ENCODE results near the gene MVB12B.
"Not testable (repeated sequence)": the region's sequence is repeated elsewhere in the genome, so short reads cannot be mapped to it uniquely, and the experiment has no call there.

MVB12B gene

GRCh38 chr9:126543490-126543889 is 216.9 kb downstream of the MVB12B start:
- no peak for DNase-seq (ENCODE audit: low spot score in 2 of 2)
- no peaks in the 10 kb centered on the region for H3K9me3 Mint-ChIP-seq
- no peak overlapping the region for H3K27ac Mint-ChIP-seq (ENCODE audit: low read depth)
- H3K4me3 Mint-ChIP-seq = no peak overlapping the region
- H3K4me1 Mint-ChIP-seq = no peaks in the 10 kb centered on the region
- H3K27me3 Mint-ChIP-seq = peaks cover 12% of the 10 kb centered on the region
- ATAC-seq (replicated peaks; ENCODE audit: extremely low read depth, poor library complexity, severe bottlenecking) = no peak
- H3K36me3 Mint-ChIP-seq (ENCODE audit: insufficient read depth) = no peaks in the 10 kb centered on the region

- no peaks in the 10 kb centered on the region for H3K4me1 Mint-ChIP-seq
- H3K27me3 Mint-ChIP-seq = no peaks in the 10 kb centered on the region
- no peak overlapping the region for H3K4me3 Mint-ChIP-seq
- H3K9me3 Mint-ChIP-seq = no peaks in the 10 kb centered on the region
- no peaks in the 10 kb centered on the region for H3K36me3 Mint-ChIP-seq (ENCODE audit: insufficient read depth)
- H3K27ac Mint-ChIP-seq (ENCODE audit: low read depth) = no peak overlapping the region
- DNase-seq (ENCODE audit: low spot score in 2 of 2) = no peak
- no peak for ATAC-seq (replicated peaks; ENCODE audit: extremely low read depth, poor library complexity, severe bottlenecking)
Measured at GRCh38 chr9:126545106-126545505, 218.5 kb downstream of the MVB12B start.

GRCh38 chr9:126546036-126546435 is 219.4 kb downstream of the MVB12B start:
- Mint-ChIP-seq H3K27me3 (no peaks in the 10 kb centered on the region), H3K27ac (ENCODE audit: low read depth) (no peak overlapping the region), H3K4me3 (no peak overlapping the region), H3K9me3 (no peaks in the 10 kb centered on the region), H3K36me3 (ENCODE audit: insufficient read depth) (no peaks in the 10 kb centered on the region), H3K4me1 (no peaks in the 10 kb centered on the region)
- DNase-seq (ENCODE audit: low spot score in 2 of 2) = no peak
- no peak for ATAC-seq (replicated peaks; ENCODE audit: extremely low read depth, poor library complexity, severe bottlenecking)

GRCh38 chr9:126548312-126548711 is 221.7 kb downstream of the MVB12B start:
- H3K27me3 Mint-ChIP-seq = no peaks in the 10 kb centered on the region
- no peaks in the 10 kb centered on the region for H3K4me1 Mint-ChIP-seq
- no peaks in the 10 kb centered on the region for H3K36me3 Mint-ChIP-seq (ENCODE audit: insufficient read depth)
- no peak overlapping the region for H3K27ac Mint-ChIP-seq (ENCODE audit: low read depth)
- DNase-seq (ENCODE audit: low spot score in 2 of 2) (no peak), ATAC-seq (replicated peaks; ENCODE audit: extremely low read depth, poor library complexity, severe bottlenecking) (no peak)
- H3K9me3 Mint-ChIP-seq = no peaks in the 10 kb centered on the region
- no peak overlapping the region for H3K4me3 Mint-ChIP-seq

- Mint-ChIP-seq H3K4me3 (no peak overlapping the region), H3K27me3 (no peaks in the 10 kb centered on the region), H3K4me1 (no peaks in the 10 kb centered on the region), H3K9me3 (no peaks in the 10 kb centered on the region), H3K27ac (ENCODE audit: low read depth) (no peak overlapping the region), H3K36me3 (ENCODE audit: insufficient read depth) (no peaks in the 10 kb centered on the region)
- DNase-seq (ENCODE audit: low spot score in 2 of 2) (no peak), ATAC-seq (replicated peaks; ENCODE audit: extremely low read depth, poor library complexity, severe bottlenecking) (no peak)
Measured at GRCh38 chr9:126549246-126550006, 222.8 kb downstream of the MVB12B start.

GRCh38 chr9:126550891-126551351 is 224.3 kb downstream of the MVB12B start:
- Mint-ChIP-seq H3K4me1 (no peaks in the 10 kb centered on the region), H3K36me3 (ENCODE audit: insufficient read depth) (no peaks in the 10 kb centered on the region), H3K27ac (ENCODE audit: low read depth) (no peak overlapping the region), H3K4me3 (no peak overlapping the region), H3K9me3 (no peaks in the 10 kb centered on the region), H3K27me3 (no peaks in the 10 kb centered on the region)
- DNase-seq (ENCODE audit: low spot score in 2 of 2) = no peak
- no peak for ATAC-seq (replicated peaks; ENCODE audit: extremely low read depth, poor library complexity, severe bottlenecking)

GRCh38 chr9:126551812-126552211 is 225.2 kb downstream of the MVB12B start:
- no peak overlapping the region for H3K4me3 Mint-ChIP-seq
- H3K9me3 Mint-ChIP-seq = no peaks in the 10 kb centered on the region
- no peaks in the 10 kb centered on the region for H3K27me3 Mint-ChIP-seq
- no peaks in the 10 kb centered on the region for H3K4me1 Mint-ChIP-seq
- DNase-seq (ENCODE audit: low spot score in 2 of 2) (no peak), ATAC-seq (replicated peaks; ENCODE audit: extremely low read depth, poor library complexity, severe bottlenecking) (no peak)
- H3K36me3 Mint-ChIP-seq (ENCODE audit: insufficient read depth) = no peaks in the 10 kb centered on the region
- H3K27ac Mint-ChIP-seq (ENCODE audit: low read depth) = no peak overlapping the region

- Mint-ChIP-seq H3K27me3 (peaks cover 13% of the 10 kb centered on the region), H3K9me3 (no peaks in the 10 kb centered on the region), H3K36me3 (ENCODE audit: insufficient read depth) (peaks cover 3% of the 10 kb centered on the region), H3K4me1 (peaks cover 5% of the 10 kb centered on the region), H3K27ac (ENCODE audit: low read depth) (no peak overlapping the region), H3K4me3 (no peak overlapping the region)
- ATAC-seq (replicated peaks; ENCODE audit: extremely low read depth, poor library complexity, severe bottlenecking) (no peak), DNase-seq (ENCODE audit: low spot score in 2 of 2) (no peak)
Measured at GRCh38 chr9:126554292-126554691, 227.7 kb downstream of the MVB12B start.

GRCh38 chr9:126555421-126555820 is 228.8 kb downstream of the MVB12B start:
- H3K27me3 Mint-ChIP-seq = peaks cover 20% of the 10 kb centered on the region
- not testable (repeated sequence) for H3K27ac Mint-ChIP-seq (ENCODE audit: low read depth); ATAC-seq (replicated peaks; ENCODE audit: extremely low read depth, poor library complexity, severe bottlenecking); H3K36me3 Mint-ChIP-seq (ENCODE audit: insufficient read depth); DNase-seq (ENCODE audit: low spot score in 2 of 2); H3K9me3 Mint-ChIP-seq; H3K4me3 Mint-ChIP-seq; H3K4me1 Mint-ChIP-seq
